AG08395 (cell line): Measurements from ENCODE around the gene PRDM2.

Experiments used
- DNase-seq: peaks from one replicate; pipeline ENCODE4 v3.0.0; 2012; ENCODE audit warnings: mixed read lengths, low spot score

The PRDM2 gene

GRCh38 chr1:13735168-13735930 lies 35.4 kb downstream of the PRDM2 start:
- no peak for DNase-seq

- DNase-seq, result no peak
Observed at GRCh38 chr1:13737398-13737797, 37.4 kb downstream of the PRDM2 start.

GRCh38 chr1:13746342-13746741 lies 46.4 kb downstream of the PRDM2 start:
- DNase-seq, result no peak

GRCh38 chr1:13748610-13749505 lies 48.9 kb downstream of the PRDM2 start:
- peak; percentile 97 for DNase-seq

GRCh38 chr1:13749543-13750341 lies 49.8 kb downstream of the PRDM2 start:
- DNase-seq, result peak; percentile 31

- DNase-seq, result no peak
Observed at GRCh38 chr1:13751458-13751871, 51.5 kb downstream of the PRDM2 start.

- no peak for DNase-seq
Observed at GRCh38 chr1:13751985-13752384, 52.0 kb downstream of the PRDM2 start.

- DNase-seq, result no peak
Observed at GRCh38 chr1:13752852-13753251, 52.9 kb downstream of the PRDM2 start.

GRCh38 chr1:13753636-13754402 lies 53.8 kb downstream of the PRDM2 start:
- no peak for DNase-seq

GRCh38 chr1:13754510-13755103 lies 54.6 kb downstream of the PRDM2 start:
- peak; percentile 63 for DNase-seq

- DNase-seq, result no peak
Observed at GRCh38 chr1:13756557-13757315, 56.7 kb downstream of the PRDM2 start.

GRCh38 chr1:13757693-13758092 lies 57.7 kb downstream of the PRDM2 start:
- no peak for DNase-seq

GRCh38 chr1:13759072-13759471 lies 59.1 kb downstream of the PRDM2 start:
- no peak for DNase-seq

- DNase-seq, result no peak
Observed at GRCh38 chr1:13760340-13760739, 60.4 kb downstream of the PRDM2 start.

- no peak for DNase-seq
Observed at GRCh38 chr1:13760921-13761320, 60.9 kb downstream of the PRDM2 start.

GRCh38 chr1:13761883-13762282 lies 61.9 kb downstream of the PRDM2 start:
- no peak for DNase-seq

- DNase-seq, result no peak
Observed at GRCh38 chr1:13762642-13763041, 62.7 kb downstream of the PRDM2 start.

GRCh38 chr1:13763222-13763621 lies 63.2 kb downstream of the PRDM2 start:
- no peak for DNase-seq

- no peak for DNase-seq
Observed at GRCh38 chr1:13763991-13764390, 64.0 kb downstream of the PRDM2 start.

GRCh38 chr1:13764588-13765332 lies 64.8 kb downstream of the PRDM2 start:
- DNase-seq, result no peak
